Neural cell (in vitro differentiated cells): Measurements from ENCODE around the gene BAHD1. TPM values are rescaled to one million over a fixed set of nuclear protein-coding genes. Genes with fewer than 3 reads are reported as not detected.

ENCODE experiments used
- H2AFZ ChIP-seq: fragments of 200-600, 300-800 bp; sonication (generic), shearing (Covaris generic); 2 replicates; pipeline ENCODE4 v1.6.0; 2014; ENCODE audit warnings: low read depth, mild to moderate bottlenecking, antibody characterized with exemption, low read length, moderate library complexity
- H3F3A ChIP-seq: fragments of 200-600 bp; shearing (Covaris generic); 2 replicates; pipeline ENCODE4 v1.6.1; 2016; ENCODE audit warnings: mild to moderate bottlenecking, moderate library complexity, mixed read lengths, antibody characterized with exemption, low read length; ENCODE audit not compliant: insufficient read depth, poor library complexity, severe bottlenecking
- H3K27ac ChIP-seq: fragments of 200-600, 300-800 bp; sonication (generic), shearing (Covaris generic); 2 replicates; pipeline ENCODE4 v1.5.1; 2014; ENCODE audit warnings: mild to moderate bottlenecking, low read length, moderate library complexity
- H3K27me3 ChIP-seq: fragments of 300-800, 200-600 bp; sonication (generic), shearing (Covaris generic); 2 replicates; pipeline ENCODE4 v1.6.0; 2014; ENCODE audit warnings: mild to moderate bottlenecking, low read depth, low read length, moderate library complexity; ENCODE audit not compliant: insufficient read depth
- H3K36me3 ChIP-seq: fragments of 300-800, 200-600 bp; sonication (generic), shearing (Covaris generic); 2 replicates; pipeline ENCODE4 v1.5.1; 2014; ENCODE audit warnings: mild to moderate bottlenecking, antibody characterized with exemption, low read length, moderate library complexity; ENCODE audit not compliant: insufficient read depth
- H3K4me2 ChIP-seq: fragments of 300-800, 200-600 bp; sonication (generic), shearing (Covaris generic); 2 replicates; pipeline ENCODE4 v1.6.0; 2014; ENCODE audit warnings: mild to moderate bottlenecking, low read length
- H3K4me3 ChIP-seq: fragments of 300-800, 200-600 bp; sonication (generic), shearing (Covaris generic); 2 replicates; pipeline ENCODE4 v1.5.1; 2014; ENCODE audit warnings: mild to moderate bottlenecking, low read length, moderate library complexity
- H3K79me2 ChIP-seq: fragments of 200-600 bp; shearing (Covaris generic); replicated peaks from 2 replicates; pipeline ENCODE4 v1.6.0; 2014; ENCODE audit warnings: mild to moderate bottlenecking, low read length, moderate library complexity; ENCODE audit not compliant: insufficient read depth
- H3K9ac ChIP-seq: fragments of 300-800, 200-600 bp; sonication (generic), shearing (Covaris generic); 2 replicates; pipeline ENCODE4 v1.6.1; 2016; ENCODE audit warnings: mild to moderate bottlenecking, low read length, mixed read lengths
- H3K9me2 ChIP-seq: fragments of 200-600 bp; shearing (Covaris generic); 2 replicates; pipeline ENCODE4 v1.6.1; 2016; ENCODE audit warnings: mild to moderate bottlenecking, low read length, mixed read lengths; ENCODE audit not compliant: insufficient read depth
- H3K9me3 ChIP-seq: fragments of 200-600, 300-800 bp; sonication (generic), shearing (Covaris generic); 2 replicates; pipeline ENCODE4 v1.6.1; 2016; ENCODE audit warnings: mild to moderate bottlenecking, mixed run types, low read length, moderate library complexity, mixed read lengths
- H4K20me1 ChIP-seq: fragments of 200-600 bp; shearing (Covaris generic); 2 replicates; pipeline ENCODE4 v1.6.1; 2016; ENCODE audit warnings: mild to moderate bottlenecking, mixed run types; ENCODE audit not compliant: insufficient read depth
- EP300 ChIP-seq: fragments of 450-650 bp; conservative IDR thresholded peaks from 2 replicates; pipeline ENCODE4 v1.6.1; 2014; ENCODE audit warnings: antibody characterized with exemption, mild to moderate bottlenecking, moderate library complexity; ENCODE audit not compliant: poor library complexity, severe bottlenecking
- EZH2 ChIP-seq: fragments of 200-600, 300-800 bp; shearing (Covaris generic), sonication (generic); IDR thresholded peaks from 2 replicates; pipeline ENCODE4 v1.6.1; 2014; ENCODE audit warnings: antibody characterized with exemption, low read length, borderline replicate concordance, mild to moderate bottlenecking; ENCODE audit not compliant: insufficient read depth, poor library complexity, severe bottlenecking
- MXI1 ChIP-seq: fragments of 450-650 bp; conservative IDR thresholded peaks from 2 replicates; pipeline ENCODE4 v1.6.1; 2014; ENCODE audit warnings: antibody characterized with exemption, mild to moderate bottlenecking; ENCODE audit not compliant: poor library complexity, severe bottlenecking
- POLR2AphosphoS5 ChIP-seq: IDR thresholded peaks from 2 replicates; pipeline ENCODE4 v1.6.1; 2012
- RAD21 ChIP-seq: fragments of 450-650 bp; conservative IDR thresholded peaks from 2 replicates; pipeline ENCODE4 v1.6.1; 2014; ENCODE audit warnings: antibody characterized with exemption, mild to moderate bottlenecking, moderate library complexity
- SMC3 ChIP-seq: fragments of 450-650 bp; conservative IDR thresholded peaks from 2 replicates; pipeline ENCODE4 v1.6.1; 2014; ENCODE audit warnings: antibody characterized with exemption, mild to moderate bottlenecking, moderate library complexity; ENCODE audit not compliant: poor library complexity
- TAF1 ChIP-seq: IDR thresholded peaks from 2 replicates; pipeline ENCODE4 v1.6.1; 2012; ENCODE audit warnings: low read depth
- polyA plus RNA-seq: library from polyadenylated mRNA; depleted of rRNA; stranded (reverse); fragments of >200 nt; gene quantifications from 2 replicates; pipeline ENCODE4 v1.2.3, GENCODE V29; 2014
- TF ChIP-seq, protein P1 (sequence below): IDR thresholded peaks from 2 replicates; pipeline ENCODE4 v1.6.1; 2012; ENCODE audit warnings: borderline replicate concordance
- TF ChIP-seq, protein P2 (sequence below): fragments of 450-650 bp; IDR thresholded peaks from 2 replicates; pipeline ENCODE4 v1.5.1; 2014; ENCODE audit warnings: antibody characterized with exemption, mild to moderate bottlenecking, moderate library complexity; ENCODE audit not compliant: poor library complexity, severe bottlenecking

BAHD1 gene
- polyA plus RNA-seq, 1 donor from 2014 or later = 22.8 TPM

DNA sequence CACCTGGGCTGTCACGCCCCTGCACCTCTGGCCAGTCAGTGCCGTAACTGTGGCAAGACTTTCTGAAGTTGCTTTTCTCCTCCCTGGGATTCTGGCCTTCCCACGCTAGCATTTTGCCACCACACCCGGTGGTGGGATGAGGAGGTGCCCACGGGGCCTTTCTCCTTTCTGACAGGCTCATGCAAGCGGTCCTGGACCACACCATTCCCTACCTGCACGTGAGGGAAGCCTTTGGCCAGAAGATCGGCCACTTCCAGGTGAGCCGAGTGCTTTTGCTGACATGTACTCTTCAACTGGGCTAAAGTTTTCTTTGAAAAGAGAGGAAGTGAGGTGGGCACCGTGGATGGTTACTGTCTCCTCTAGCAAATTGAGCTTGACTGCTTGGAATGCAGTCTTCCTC lies 25.5 kb upstream of the BAHD1 start:
- no peaks in the 10 kb centered on the region for H3K79me2 ChIP-seq
- H3K4me2 ChIP-seq = no peak overlapping the region
- no peaks in the 10 kb centered on the region for H3K27me3 ChIP-seq
- H3K36me3 ChIP-seq = peaks cover 5% of the 10 kb centered on the region
- no peak overlapping the region for H2AFZ ChIP-seq
- H3K4me3 ChIP-seq = no peak overlapping the region
- H3K9me3 ChIP-seq = no peaks in the 10 kb centered on the region
- no peak overlapping the region for H3K9ac ChIP-seq
- H4K20me1 ChIP-seq = no peaks in the 10 kb centered on the region
- TF ChIP-seq RAD21 (no peak), MXI1 (no peak), SMC3 (no peak), EP300 (no peak), TAF1 (no peak), EZH2 (no peak), POLR2AphosphoS5 (no peak)
- TF ChIP-seq, protein P1, sequence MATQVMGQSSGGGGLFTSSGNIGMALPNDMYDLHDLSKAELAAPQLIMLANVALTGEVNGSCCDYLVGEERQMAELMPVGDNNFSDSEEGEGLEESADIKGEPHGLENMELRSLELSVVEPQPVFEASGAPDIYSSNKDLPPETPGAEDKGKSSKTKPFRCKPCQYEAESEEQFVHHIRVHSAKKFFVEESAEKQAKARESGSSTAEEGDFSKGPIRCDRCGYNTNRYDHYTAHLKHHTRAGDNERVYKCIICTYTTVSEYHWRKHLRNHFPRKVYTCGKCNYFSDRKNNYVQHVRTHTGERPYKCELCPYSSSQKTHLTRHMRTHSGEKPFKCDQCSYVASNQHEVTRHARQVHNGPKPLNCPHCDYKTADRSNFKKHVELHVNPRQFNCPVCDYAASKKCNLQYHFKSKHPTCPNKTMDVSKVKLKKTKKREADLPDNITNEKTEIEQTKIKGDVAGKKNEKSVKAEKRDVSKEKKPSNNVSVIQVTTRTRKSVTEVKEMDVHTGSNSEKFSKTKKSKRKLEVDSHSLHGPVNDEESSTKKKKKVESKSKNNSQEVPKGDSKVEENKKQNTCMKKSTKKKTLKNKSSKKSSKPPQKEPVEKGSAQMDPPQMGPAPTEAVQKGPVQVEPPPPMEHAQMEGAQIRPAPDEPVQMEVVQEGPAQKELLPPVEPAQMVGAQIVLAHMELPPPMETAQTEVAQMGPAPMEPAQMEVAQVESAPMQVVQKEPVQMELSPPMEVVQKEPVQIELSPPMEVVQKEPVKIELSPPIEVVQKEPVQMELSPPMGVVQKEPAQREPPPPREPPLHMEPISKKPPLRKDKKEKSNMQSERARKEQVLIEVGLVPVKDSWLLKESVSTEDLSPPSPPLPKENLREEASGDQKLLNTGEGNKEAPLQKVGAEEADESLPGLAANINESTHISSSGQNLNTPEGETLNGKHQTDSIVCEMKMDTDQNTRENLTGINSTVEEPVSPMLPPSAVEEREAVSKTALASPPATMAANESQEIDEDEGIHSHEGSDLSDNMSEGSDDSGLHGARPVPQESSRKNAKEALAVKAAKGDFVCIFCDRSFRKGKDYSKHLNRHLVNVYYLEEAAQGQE = no peak
- TF ChIP-seq, protein P2, sequence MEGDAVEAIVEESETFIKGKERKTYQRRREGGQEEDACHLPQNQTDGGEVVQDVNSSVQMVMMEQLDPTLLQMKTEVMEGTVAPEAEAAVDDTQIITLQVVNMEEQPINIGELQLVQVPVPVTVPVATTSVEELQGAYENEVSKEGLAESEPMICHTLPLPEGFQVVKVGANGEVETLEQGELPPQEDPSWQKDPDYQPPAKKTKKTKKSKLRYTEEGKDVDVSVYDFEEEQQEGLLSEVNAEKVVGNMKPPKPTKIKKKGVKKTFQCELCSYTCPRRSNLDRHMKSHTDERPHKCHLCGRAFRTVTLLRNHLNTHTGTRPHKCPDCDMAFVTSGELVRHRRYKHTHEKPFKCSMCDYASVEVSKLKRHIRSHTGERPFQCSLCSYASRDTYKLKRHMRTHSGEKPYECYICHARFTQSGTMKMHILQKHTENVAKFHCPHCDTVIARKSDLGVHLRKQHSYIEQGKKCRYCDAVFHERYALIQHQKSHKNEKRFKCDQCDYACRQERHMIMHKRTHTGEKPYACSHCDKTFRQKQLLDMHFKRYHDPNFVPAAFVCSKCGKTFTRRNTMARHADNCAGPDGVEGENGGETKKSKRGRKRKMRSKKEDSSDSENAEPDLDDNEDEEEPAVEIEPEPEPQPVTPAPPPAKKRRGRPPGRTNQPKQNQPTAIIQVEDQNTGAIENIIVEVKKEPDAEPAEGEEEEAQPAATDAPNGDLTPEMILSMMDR = no peak
- H3K9me2 ChIP-seq = no peaks in the 10 kb centered on the region
- no peaks in the 10 kb centered on the region for H3F3A ChIP-seq
- no peak overlapping the region for H3K27ac ChIP-seq

DNA sequence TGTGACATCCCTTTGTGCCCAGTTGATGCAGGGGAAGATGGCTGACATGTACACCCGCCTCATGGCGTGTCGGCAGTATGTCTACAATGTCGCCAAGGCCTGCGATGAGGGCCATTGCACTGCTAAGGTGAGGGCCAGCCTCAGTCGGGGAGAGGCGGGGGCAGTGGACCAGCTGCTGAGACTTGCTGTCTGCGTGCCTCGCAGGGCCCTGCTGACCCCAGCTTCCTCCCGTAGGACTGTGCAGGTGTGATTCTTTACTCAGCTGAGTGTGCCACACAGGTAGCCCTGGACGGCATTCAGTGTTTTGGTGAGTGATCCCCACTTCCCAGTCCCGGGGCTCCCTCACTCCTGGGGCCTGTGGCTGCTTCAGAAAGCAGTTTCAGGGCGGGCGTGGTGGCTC lies 24.7 kb upstream of the BAHD1 start:
- Histone ChIP-seq H3K4me3 (no peak overlapping the region), H3K79me2 (no peaks in the 10 kb centered on the region), H3K27me3 (no peaks in the 10 kb centered on the region), H3K9me3 (no peaks in the 10 kb centered on the region), H3K4me2 (no peak overlapping the region), H2AFZ (no peak overlapping the region), H3K9ac (no peak overlapping the region), H3K9me2 (no peaks in the 10 kb centered on the region), H4K20me1 (no peaks in the 10 kb centered on the region), H3F3A (no peaks in the 10 kb centered on the region), H3K27ac (no peak overlapping the region), H3K36me3 (peaks cover 5% of the 10 kb centered on the region)
- TF ChIP-seq TAF1 (no peak), EZH2 (no peak)
- TF ChIP-seq, protein P1 = no peak
